ENCODE results near the gene PLEKHN1.

Gene PLEKHN1

GRCh38 chr1:981491-981954 lies 15.2 kb downstream of the PLEKHN1 start:
- Histone ChIP-seq H3K79me2 (ENCODE audit: low read length) (no peaks in the 10 kb centered on the region), H3K27ac (ENCODE audit: low read length) (no peak overlapping the region), H2AFZ (ENCODE audit: low read depth, low read length) (no peak overlapping the region), H3K9ac (ENCODE audit: low read length) (no peak overlapping the region), H3K36me3 (replicated peaks; ENCODE audit: low read depth, low read length) (no peaks in the 10 kb centered on the region), H3K4me3 (ENCODE audit: low read length) (no peak overlapping the region), H4K20me1 (ENCODE audit: insufficient read depth, low read length) (no peaks in the 10 kb centered on the region), H3K9me3 (ENCODE audit: insufficient read depth, low read length) (no peaks in the 10 kb centered on the region), H3K27me3 (ENCODE audit: low read depth, low read length) (no peaks in the 10 kb centered on the region), H3K4me2 (ENCODE audit: low read length) (no peak overlapping the region), H3K4me1 (ENCODE audit: low read length) (no peaks in the 10 kb centered on the region)
- TF ChIP-seq, protein P1, sequence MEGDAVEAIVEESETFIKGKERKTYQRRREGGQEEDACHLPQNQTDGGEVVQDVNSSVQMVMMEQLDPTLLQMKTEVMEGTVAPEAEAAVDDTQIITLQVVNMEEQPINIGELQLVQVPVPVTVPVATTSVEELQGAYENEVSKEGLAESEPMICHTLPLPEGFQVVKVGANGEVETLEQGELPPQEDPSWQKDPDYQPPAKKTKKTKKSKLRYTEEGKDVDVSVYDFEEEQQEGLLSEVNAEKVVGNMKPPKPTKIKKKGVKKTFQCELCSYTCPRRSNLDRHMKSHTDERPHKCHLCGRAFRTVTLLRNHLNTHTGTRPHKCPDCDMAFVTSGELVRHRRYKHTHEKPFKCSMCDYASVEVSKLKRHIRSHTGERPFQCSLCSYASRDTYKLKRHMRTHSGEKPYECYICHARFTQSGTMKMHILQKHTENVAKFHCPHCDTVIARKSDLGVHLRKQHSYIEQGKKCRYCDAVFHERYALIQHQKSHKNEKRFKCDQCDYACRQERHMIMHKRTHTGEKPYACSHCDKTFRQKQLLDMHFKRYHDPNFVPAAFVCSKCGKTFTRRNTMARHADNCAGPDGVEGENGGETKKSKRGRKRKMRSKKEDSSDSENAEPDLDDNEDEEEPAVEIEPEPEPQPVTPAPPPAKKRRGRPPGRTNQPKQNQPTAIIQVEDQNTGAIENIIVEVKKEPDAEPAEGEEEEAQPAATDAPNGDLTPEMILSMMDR (IDR thresholded peaks at IDR 0.05; ENCODE audit: low read depth, low read length): no peak
- no peak for TF ChIP-seq EZH2phosphoT487 (IDR thresholded peaks at IDR 0.05; ENCODE audit: low read depth)

DNA sequence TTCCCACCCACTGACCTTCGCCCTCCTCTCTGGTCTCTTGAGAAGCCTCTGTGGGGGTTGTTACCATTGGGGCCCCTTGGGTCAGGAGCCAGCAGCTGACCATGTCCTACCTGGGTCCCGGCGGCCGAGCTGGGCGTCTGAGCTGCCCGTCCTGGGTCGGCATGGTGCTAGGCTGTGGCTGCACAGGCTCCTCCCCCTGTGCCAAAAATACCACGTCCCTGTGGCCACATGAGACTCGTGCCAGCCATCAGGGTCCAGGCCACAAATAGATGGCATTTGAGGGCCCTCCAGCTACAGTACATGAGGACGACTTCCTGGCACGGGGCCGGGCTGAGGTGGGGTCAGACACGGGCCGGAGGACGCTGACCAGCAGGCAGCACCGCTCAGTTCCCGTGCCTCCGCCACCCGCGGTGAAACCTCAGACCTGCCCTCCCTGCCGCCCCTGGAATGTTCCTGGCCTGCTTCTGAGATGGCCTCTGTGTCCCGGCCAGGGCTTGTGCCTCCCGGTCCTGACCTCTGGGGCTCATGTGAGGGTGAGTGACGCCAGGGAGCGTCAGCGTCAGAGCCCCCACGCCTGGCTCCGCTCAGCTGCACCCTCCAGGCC lies 15.8 kb downstream of the PLEKHN1 start, which contains the start of gene PERM1:
Gene PERM1, minus strand, starts transcription at position 139 of the 604 bp plus-strand sequence. CDS start 1,064 bp downstream, outside the sequence.
- Histone ChIP-seq H3K4me3 (ENCODE audit: low read length) (no peak within 1 kb of the TSS), H3K79me2 (ENCODE audit: low read length) (no peaks in the 10 kb centered on the region), H3K36me3 (replicated peaks; ENCODE audit: low read depth, low read length) (no peaks in the 10 kb centered on the region), H3K9me3 (ENCODE audit: insufficient read depth, low read length) (no peaks in the 10 kb centered on the region), H3K27me3 (ENCODE audit: low read depth, low read length) (no peaks in the 10 kb centered on the region), H3K27ac (ENCODE audit: low read length) (no peak within 1 kb of the TSS), H3K4me1 (ENCODE audit: low read length) (no peaks in the 10 kb centered on the region), H2AFZ (ENCODE audit: low read depth, low read length) (no peak within 1 kb of the TSS), H3K9ac (ENCODE audit: low read length) (no peak within 1 kb of the TSS), H3K4me2 (ENCODE audit: low read length) (no peak within 1 kb of the TSS), H4K20me1 (ENCODE audit: insufficient read depth, low read length) (no peaks in the 10 kb centered on the region)
- no peak for TF ChIP-seq EZH2phosphoT487 (IDR thresholded peaks at IDR 0.05; ENCODE audit: low read depth)
- TF ChIP-seq, protein P1 (IDR thresholded peaks at IDR 0.05; ENCODE audit: low read depth, low read length): no peak

- Histone ChIP-seq H2AFZ (ENCODE audit: low read depth, low read length) (no peak overlapping the region), H3K79me2 (ENCODE audit: low read length) (no peaks in the 10 kb centered on the region), H3K9me3 (ENCODE audit: insufficient read depth, low read length) (no peaks in the 10 kb centered on the region), H3K4me2 (ENCODE audit: low read length) (no peak overlapping the region), H4K20me1 (ENCODE audit: insufficient read depth, low read length) (no peaks in the 10 kb centered on the region), H3K9ac (ENCODE audit: low read length) (no peak overlapping the region), H3K27ac (ENCODE audit: low read length) (no peak overlapping the region), H3K27me3 (ENCODE audit: low read depth, low read length) (no peaks in the 10 kb centered on the region), H3K4me1 (ENCODE audit: low read length) (no peaks in the 10 kb centered on the region), H3K36me3 (replicated peaks; ENCODE audit: low read depth, low read length) (no peaks in the 10 kb centered on the region), H3K4me3 (ENCODE audit: low read length) (no peak overlapping the region)
- TF ChIP-seq, protein P1 (IDR thresholded peaks at IDR 0.05; ENCODE audit: low read depth, low read length): no peak
- TF ChIP-seq EZH2phosphoT487 (IDR thresholded peaks at IDR 0.05; ENCODE audit: low read depth): no peak
These were observed 16.6 kb downstream of the PLEKHN1 start for GRCh38 chr1:982765-983436.

DNA sequence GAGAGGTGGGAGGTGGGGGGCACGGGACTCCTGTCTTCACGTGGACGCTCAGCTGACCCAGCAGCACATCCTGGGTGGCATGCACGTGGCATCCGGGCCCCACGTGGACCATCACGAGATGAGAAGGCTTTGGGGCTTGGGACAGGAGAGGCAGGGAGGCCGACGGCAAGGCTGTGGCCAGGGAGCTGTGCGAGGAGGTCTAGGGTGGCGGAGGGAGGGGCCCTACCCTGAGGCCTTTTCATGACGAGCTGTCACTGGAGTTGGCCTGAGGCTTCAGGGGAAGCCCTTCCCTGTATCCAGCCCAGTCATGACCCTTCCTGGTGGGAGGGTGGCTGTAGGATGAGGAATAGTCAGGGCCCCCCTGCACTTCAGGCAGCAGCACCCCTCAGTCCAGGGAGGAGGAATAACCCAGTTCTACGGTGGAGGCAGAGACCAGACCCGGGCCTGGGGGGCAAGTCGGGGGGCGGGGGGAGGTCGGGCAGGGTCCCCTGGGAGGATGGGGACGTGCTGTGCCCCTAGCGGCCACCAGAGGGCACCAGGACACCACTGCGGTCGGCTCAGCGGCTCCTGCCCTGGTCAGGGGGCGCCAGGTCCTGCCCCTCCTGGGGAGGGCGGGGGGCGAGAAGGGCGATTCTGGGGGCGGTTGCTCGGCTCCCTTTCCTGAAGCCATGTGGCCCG lies 17.7 kb downstream of the PLEKHN1 start:
- Histone ChIP-seq H3K9ac (ENCODE audit: low read length) (no peak overlapping the region), H4K20me1 (ENCODE audit: insufficient read depth, low read length) (no peaks in the 10 kb centered on the region), H3K9me3 (ENCODE audit: insufficient read depth, low read length) (no peaks in the 10 kb centered on the region), H3K4me2 (ENCODE audit: low read length) (no peak overlapping the region), H3K36me3 (replicated peaks; ENCODE audit: low read depth, low read length) (no peaks in the 10 kb centered on the region), H2AFZ (ENCODE audit: low read depth, low read length) (no peak overlapping the region), H3K79me2 (ENCODE audit: low read length) (no peaks in the 10 kb centered on the region), H3K27me3 (ENCODE audit: low read depth, low read length) (peaks cover 5% of the 10 kb centered on the region), H3K4me3 (ENCODE audit: low read length) (no peak overlapping the region), H3K27ac (ENCODE audit: low read length) (no peak overlapping the region), H3K4me1 (ENCODE audit: low read length) (no peaks in the 10 kb centered on the region)
- TF ChIP-seq, protein P1 (IDR thresholded peaks at IDR 0.05; ENCODE audit: low read depth, low read length): peak; percentile 71
- no peak for TF ChIP-seq EZH2phosphoT487 (IDR thresholded peaks at IDR 0.05; ENCODE audit: low read depth)

Measured in OCI-LY3 (cell line).